Kidney epithelial cell (primary cell): ENCODE measurements around the gene TMPRSS11A. TPM values are rescaled to one million over a fixed set of nuclear protein-coding genes. Genes with fewer than 3 reads are reported as not detected.

ENCODE experiments used
- DNase-seq: peaks from one replicate; pipeline ENCODE4 v3.0.0-alpha.2; 2010; ENCODE audit warnings: low read depth
- H3K27me3 ChIP-seq: 2 replicates; pipeline ENCODE4 v1.6.0; 2011; ENCODE audit warnings: low read length; ENCODE audit not compliant: control insufficient read depth, insufficient read depth
- H3K36me3 ChIP-seq: 2 replicates; pipeline ENCODE4 v1.5.1; 2011; ENCODE audit warnings: low read length; ENCODE audit not compliant: control insufficient read depth, insufficient read depth
- H3K4me3 ChIP-seq: 2 replicates; pipeline ENCODE4 v1.5.1; 2011; ENCODE audit warnings: low read depth, mild to moderate bottlenecking, control low read depth, low read length
- total RNA-seq: library from RNA; depleted of rRNA; stranded (reverse); fragments of >200 nt; gene quantifications from 2 replicates; pipeline ENCODE4 v1.2.3, GENCODE V29; 2015
- TF ChIP-seq, protein P1 (sequence below): IDR thresholded peaks from 2 replicates; pipeline ENCODE4 v1.5.1; 2011; ENCODE audit warnings: mild to moderate bottlenecking, moderate library complexity, low read length, control low read depth, inconsistent platforms; ENCODE audit not compliant: insufficient read depth, poor library complexity, severe bottlenecking

TMPRSS11A gene
- total RNA-seq, 1 donor from 2014 or later = not detected

- H3K4me3 ChIP-seq = no peak overlapping the region
Observed at GRCh38 chr4:67980512-67980911, 17.2 kb upstream of the TMPRSS11A start.

DNA sequence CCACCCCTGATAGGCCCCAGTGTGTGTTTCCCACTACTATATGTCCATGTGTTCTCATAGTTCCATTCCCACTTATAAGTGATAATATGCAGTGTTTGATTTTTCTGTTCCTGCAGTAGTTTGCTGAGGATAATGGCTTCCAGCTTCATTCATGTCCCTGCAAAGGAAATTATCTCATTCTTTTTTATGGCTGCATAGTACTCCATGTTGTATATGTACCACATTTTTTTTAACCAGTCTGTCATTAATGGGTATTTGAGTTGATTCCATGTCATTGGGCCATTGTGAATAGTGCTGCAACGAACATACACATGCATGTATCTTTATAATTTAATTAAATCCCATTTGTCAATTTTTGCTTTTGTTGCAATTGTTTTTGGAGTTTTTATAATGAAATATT, 10.3 kb upstream of the TMPRSS11A start:
- TF ChIP-seq, protein P1, sequence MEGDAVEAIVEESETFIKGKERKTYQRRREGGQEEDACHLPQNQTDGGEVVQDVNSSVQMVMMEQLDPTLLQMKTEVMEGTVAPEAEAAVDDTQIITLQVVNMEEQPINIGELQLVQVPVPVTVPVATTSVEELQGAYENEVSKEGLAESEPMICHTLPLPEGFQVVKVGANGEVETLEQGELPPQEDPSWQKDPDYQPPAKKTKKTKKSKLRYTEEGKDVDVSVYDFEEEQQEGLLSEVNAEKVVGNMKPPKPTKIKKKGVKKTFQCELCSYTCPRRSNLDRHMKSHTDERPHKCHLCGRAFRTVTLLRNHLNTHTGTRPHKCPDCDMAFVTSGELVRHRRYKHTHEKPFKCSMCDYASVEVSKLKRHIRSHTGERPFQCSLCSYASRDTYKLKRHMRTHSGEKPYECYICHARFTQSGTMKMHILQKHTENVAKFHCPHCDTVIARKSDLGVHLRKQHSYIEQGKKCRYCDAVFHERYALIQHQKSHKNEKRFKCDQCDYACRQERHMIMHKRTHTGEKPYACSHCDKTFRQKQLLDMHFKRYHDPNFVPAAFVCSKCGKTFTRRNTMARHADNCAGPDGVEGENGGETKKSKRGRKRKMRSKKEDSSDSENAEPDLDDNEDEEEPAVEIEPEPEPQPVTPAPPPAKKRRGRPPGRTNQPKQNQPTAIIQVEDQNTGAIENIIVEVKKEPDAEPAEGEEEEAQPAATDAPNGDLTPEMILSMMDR = no peak
- no peak overlapping the region for H3K4me3 ChIP-seq
- no peak for DNase-seq
- no peaks in the 10 kb centered on the region for H3K36me3 ChIP-seq
- no peaks in the 10 kb centered on the region for H3K27me3 ChIP-seq

More at GRCh38 chr4:67980512-67980911, 17.2 kb upstream of the TMPRSS11A start:
- no peak for DNase-seq
- H3K36me3 ChIP-seq = no peaks in the 10 kb centered on the region
- TF ChIP-seq, protein P1 = no peak
- H3K27me3 ChIP-seq = no peaks in the 10 kb centered on the region

DNA sequence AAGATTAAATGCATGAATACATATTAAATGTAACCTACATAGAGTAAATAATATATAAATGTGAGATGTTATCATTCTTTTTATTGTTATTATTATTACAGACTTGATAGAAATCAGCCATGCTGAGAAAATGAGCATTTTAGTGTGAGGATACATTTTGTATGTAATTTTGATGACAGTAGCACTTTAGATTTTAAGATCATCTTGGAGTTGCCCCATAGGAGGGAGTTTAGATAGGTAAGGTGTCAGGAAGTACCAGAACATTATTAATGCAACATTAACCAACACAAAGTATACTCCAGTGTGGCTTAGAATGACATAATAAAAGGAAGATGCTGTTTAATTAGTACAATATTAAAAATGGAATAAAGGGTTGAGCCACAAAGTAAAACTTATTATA, 8.4 kb downstream of the TMPRSS11A start:
- H3K27me3 ChIP-seq = no peaks in the 10 kb centered on the region
- H3K4me3 ChIP-seq = no peak overlapping the region
- H3K36me3 ChIP-seq = no peaks in the 10 kb centered on the region
- DNase-seq = no peak
- TF ChIP-seq, protein P1 = no peak

DNA sequence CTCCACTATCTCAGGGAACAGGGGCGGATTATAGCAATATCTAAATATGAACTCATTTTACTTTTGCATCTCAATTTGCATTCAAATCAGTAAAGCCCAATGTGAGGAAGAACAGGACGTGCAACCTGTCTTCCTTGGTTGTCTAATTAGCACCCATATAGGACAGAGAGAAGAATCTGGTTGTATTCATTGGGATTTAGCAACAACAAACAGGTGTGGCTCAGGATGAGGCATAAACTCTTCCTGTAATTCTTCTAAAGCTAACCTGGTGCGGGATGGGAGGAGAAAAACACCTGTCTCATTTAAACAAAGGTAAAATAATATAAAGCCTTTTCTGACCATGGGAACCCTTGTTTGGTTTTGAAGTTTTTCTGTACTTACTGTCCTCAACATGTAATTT, 22.2 kb downstream of the TMPRSS11A start:
- Histone ChIP-seq H3K36me3 (no peaks in the 10 kb centered on the region), H3K27me3 (no peaks in the 10 kb centered on the region), H3K4me3 (no peak overlapping the region)
- DNase-seq = no peak
- TF ChIP-seq, protein P1 = no peak

GRCh38 chr4:67940506-67940905, 22.8 kb downstream of the TMPRSS11A start:
- no peaks in the 10 kb centered on the region for H3K36me3 ChIP-seq
- H3K27me3 ChIP-seq = no peaks in the 10 kb centered on the region
- TF ChIP-seq, protein P1 = no peak
- H3K4me3 ChIP-seq = no peak overlapping the region
- no peak for DNase-seq

- TF ChIP-seq, protein P1 = no peak
- Histone ChIP-seq H3K27me3 (no peaks in the 10 kb centered on the region), H3K4me3 (no peak overlapping the region), H3K36me3 (no peaks in the 10 kb centered on the region)
- no peak for DNase-seq
Observed at GRCh38 chr4:67939195-67939594, 24.1 kb downstream of the TMPRSS11A start.
